Activated CD4-positive, alpha-beta T cell treated with anti-CD3 and anti-CD28 coated beads for 36 hours (primary cell): ENCODE data around the gene MRPS18B. TPM values are rescaled to one million over a fixed set of nuclear protein-coding genes. Genes with fewer than 3 reads are reported as not detected.
A peak's percentile ranks its signal among the peaks of the same experiment; 100 is the strongest.
"Not testable (repeated sequence)": the region's sequence is repeated elsewhere in the genome, so short reads cannot be mapped to it uniquely, and the experiment has no call there.

Source experiments
- ATAC-seq: fragments of 200-7000 bp; cut with Tn5 transposase; one replicate; pipeline ENCODE4 v1.10.0; 2021; ENCODE audit warnings: mild to moderate bottlenecking, moderate library complexity
- CTCF ChIA-PET: fragments of 350-600 bp; sonication (Branson Sonifier 250); formaldehyde crosslinking; loops from one replicate; lab custom pipeline; 2021; ENCODE audit warnings: antibody characterized with exemption; lab: Charles Lee
- POLR2A ChIA-PET: fragments of 350-600 bp; sonication (Branson Sonifier 250); formaldehyde crosslinking; loops from one replicate; lab custom pipeline; 2021; ENCODE audit warnings: antibody characterized with exemption, inconsistent platforms; lab: Charles Lee
- DNase-seq: peaks from one replicate; pipeline ENCODE4 v3.0.0-alpha.2; 2020
- H3K27ac Mint-ChIP-seq: one replicate; pipeline ENCODE4 v1.8.0; 2021; ENCODE audit warnings: mixed read lengths
- H3K27me3 Mint-ChIP-seq: one replicate; pipeline ENCODE4 v1.8.0; 2021; ENCODE audit warnings: mixed read lengths
- H3K36me3 Mint-ChIP-seq: one replicate; pipeline ENCODE4 v1.8.0; 2021; ENCODE audit warnings: low read depth, mixed read lengths
- H3K4me1 Mint-ChIP-seq: one replicate; pipeline ENCODE4 v1.8.0; 2021; ENCODE audit warnings: mixed read lengths
- H3K4me3 Mint-ChIP-seq: one replicate; pipeline ENCODE4 v1.8.0; 2021; ENCODE audit warnings: mild to moderate bottlenecking, moderate library complexity, mixed read lengths
- H3K9me3 Mint-ChIP-seq: one replicate; pipeline ENCODE4 v1.8.0; 2021; ENCODE audit warnings: low read depth, mixed read lengths
- intact Hi-C, 2 experiments: fragments of 100-400 bp; cut with DNase I in 1 of 2; cut with micrococcal nuclease in 1 of 2; formaldehyde crosslinking; loops; one replicate each; pipeline versions ENCODE4 v1.14.2 to v1.15.1; 2022 to 2024; cut with DNase I, micrococcal nuclease
- total RNA-seq, 2 experiments: library from RNA; stranded (reverse); gene quantifications; one replicate each; pipeline ENCODE4 v1.2.3, GENCODE V29; 2021

Gene MRPS18B
- total RNA-seq, 2 experiments from 2014 or later: 111 to 114 TPM

DNA sequence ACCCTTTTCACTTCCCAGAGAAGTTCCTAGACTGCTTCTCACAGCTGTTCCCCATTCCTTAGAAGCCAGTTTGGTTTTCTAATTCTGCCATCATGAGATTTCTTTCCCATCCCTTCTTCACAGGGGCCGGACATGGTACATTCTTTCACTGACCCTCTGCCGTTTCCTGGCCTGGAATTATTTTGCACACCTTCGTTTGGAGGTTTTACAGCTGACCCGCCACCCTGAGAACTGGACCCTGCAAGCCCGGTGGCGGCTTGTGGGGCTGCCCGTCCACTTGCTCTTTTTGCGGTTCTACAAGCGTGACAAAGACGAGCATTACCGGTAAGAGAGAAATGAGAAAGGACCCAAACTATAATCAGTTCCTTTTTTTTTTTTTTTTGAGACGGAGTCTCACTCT lies 33.5 kb downstream of the MRPS18B start:
- CTCF ChIA-PET: interaction anchor here (0.7 to 1.6 kb wide), 4 partner anchors 22 to 171 kb away, joined by 3 to 6 read pairs (median 4); partner anchors contain the start of gene DHX16
- Mint-ChIP-seq H3K27ac (peak overlapping the region; percentile 33), H3K9me3 (no peaks in the 10 kb centered on the region), H3K36me3 (peaks cover 31% of the 10 kb centered on the region), H3K4me3 (no peak overlapping the region), H3K27me3 (no peaks in the 10 kb centered on the region), H3K4me1 (peaks cover 13% of the 10 kb centered on the region)
- intact Hi-C loops: no loop called here
- POLR2A ChIA-PET: no interaction called here
- ATAC-seq: no peak
- DNase-seq: no peak

DNA sequence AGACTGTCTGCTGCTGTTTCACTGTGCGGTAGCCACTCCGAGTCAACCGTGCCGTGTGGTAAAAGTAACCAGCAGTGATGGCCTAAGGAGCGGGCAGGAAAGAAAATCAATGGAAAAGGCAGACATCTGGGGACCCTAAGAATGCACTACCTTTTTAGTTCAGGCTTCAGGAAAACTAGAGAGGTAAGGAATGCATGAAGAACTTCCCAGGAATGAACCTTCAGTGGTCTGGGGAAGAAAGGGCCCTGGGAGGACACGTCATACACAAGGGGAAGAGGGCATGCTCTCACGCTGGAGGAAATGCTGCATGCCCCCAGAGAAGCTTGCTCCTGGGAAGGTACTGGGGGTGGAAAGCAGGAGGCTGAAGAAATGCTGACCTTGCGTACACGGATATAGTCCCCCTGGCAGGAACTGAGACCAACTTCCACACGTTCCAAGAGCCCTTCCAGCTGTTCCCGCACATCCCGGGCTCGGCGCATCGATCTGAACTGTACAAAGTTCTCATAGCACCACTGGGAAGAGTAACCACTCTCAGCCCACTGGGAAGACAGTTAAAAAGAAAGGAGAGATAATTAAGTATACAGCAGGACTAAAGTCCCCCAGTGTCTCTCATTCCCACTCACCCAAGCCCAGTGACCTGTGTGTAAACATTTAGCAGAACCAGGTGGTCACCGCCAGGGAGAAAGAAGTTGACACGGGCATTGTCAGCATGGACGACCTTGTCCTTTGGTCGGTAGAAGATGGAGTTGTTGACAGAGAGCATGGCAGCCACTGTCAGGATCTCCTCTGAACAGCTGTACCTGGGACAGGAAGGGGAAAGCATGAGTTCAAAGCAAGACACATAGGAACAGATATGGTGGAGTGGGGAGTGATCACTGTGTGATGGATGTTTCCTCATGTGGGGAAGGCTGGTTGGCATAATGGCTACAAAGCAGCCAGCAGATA lies 37.4 kb downstream of the MRPS18B start:
- CTCF ChIA-PET: interaction anchor here (0.6 to 0.9 kb wide), 4 partner anchors 68 to 523 kb away, joined by 3 read pairs; no protein-coding TSS in a partner anchor

DNA sequence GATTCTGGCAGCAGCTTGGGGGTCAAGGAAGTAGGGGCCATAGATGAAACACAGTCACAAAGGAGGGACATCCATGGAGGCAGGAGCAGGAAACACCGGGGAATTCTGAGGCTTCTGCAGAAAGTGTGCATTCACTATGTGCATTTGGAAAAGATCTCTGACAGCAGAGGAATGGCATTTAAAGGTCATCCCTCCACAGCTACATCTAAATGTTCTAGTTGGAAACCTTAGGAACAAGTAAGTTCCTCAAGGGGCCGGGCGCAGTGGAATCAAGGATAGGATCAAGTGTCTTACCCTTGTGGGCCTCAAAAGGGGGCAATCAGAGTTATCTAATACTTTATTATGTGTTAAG lies 38.1 kb downstream of the MRPS18B start:
- Mint-ChIP-seq H3K4me1 (no peaks in the 10 kb centered on the region), H3K36me3 (peaks cover 49% of the 10 kb centered on the region), H3K27ac (no peak overlapping the region), H3K4me3 (no peak overlapping the region), H3K27me3 (no peaks in the 10 kb centered on the region), H3K9me3 (no peaks in the 10 kb centered on the region)
- no peak for DNase-seq
- ChIA-PET POLR2A (no interaction called here), CTCF (interaction anchor here (0.6 to 0.9 kb wide), 2 partner anchors 16 to 67 kb away, joined by 3 read pairs; no protein-coding TSS in a partner anchor)
- no peak for ATAC-seq
- intact Hi-C loops: no loop called here

More for the DNA sequence above, 37.4 kb downstream of the MRPS18B start:
- Mint-ChIP-seq H3K9me3 (no peaks in the 10 kb centered on the region), H3K27me3 (no peaks in the 10 kb centered on the region), H3K27ac (no peak overlapping the region), H3K4me3 (no peak overlapping the region), H3K4me1 (no peaks in the 10 kb centered on the region), H3K36me3 (peaks cover 47% of the 10 kb centered on the region)
- ATAC-seq: no peak
- intact Hi-C loops: no loop called here
- POLR2A ChIA-PET: interaction anchor here (0.7 kb wide), 1 partner anchor 38 kb away, joined by 6 read pairs; no protein-coding TSS in a partner anchor
- no peak for DNase-seq

DNA sequence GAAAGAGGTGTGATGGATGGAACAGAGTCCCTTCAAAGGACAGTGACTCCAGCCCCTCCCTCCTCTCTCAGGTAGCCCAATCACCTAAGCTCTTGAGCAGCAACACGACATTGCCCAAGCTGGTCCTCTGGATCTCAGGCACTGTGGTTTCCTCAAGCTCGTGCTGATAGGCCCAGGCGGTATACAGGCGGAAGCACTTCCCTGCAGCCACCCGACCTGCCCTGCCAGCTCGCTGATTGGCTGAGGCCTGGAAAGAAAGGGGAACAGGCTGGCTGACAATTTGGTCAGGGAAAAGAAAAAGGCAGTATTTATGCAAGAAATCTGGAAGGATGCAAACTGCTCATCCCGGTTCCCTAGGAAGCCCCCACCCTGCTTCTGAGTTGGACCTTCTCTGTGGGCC lies 38.9 kb downstream of the MRPS18B start:
- Mint-ChIP-seq H3K27ac (no peak overlapping the region), H3K36me3 (peaks cover 47% of the 10 kb centered on the region), H3K27me3 (no peaks in the 10 kb centered on the region), H3K9me3 (no peaks in the 10 kb centered on the region), H3K4me1 (no peaks in the 10 kb centered on the region), H3K4me3 (no peak overlapping the region)
- ChIA-PET POLR2A (no interaction called here), CTCF (interaction anchor here (0.6 kb wide), 1 partner anchor 60 kb away, joined by 3 read pairs; no protein-coding TSS in a partner anchor)
- DNase-seq: no peak
- intact Hi-C loops: no loop called here
- no peak for ATAC-seq

DNA sequence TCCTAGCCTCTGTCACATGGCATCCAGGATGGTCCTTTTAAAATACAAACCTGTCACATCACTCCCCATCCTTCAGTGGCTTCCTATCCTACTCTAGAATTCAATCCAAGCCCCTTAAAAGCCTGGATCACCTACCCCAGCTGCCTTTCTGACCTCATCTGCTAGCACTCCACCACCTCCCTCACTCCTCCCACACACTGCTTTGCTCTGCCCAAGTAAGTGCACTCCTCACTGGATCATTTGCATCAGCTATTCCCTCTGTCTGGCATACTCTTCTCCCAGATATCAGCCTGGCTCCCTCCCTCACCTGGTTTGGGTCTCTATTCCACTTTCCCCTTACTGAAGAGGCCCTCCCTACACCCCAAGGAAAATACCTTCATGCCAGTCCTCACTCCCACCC lies 39.8 kb downstream of the MRPS18B start:
- no peaks in the 10 kb centered on the region for H3K9me3 Mint-ChIP-seq
- no peaks in the 10 kb centered on the region for H3K27me3 Mint-ChIP-seq
- no peaks in the 10 kb centered on the region for H3K4me1 Mint-ChIP-seq
- H3K4me3 Mint-ChIP-seq: no peak overlapping the region
- H3K27ac Mint-ChIP-seq: peak overlapping the region; percentile 8
- intact Hi-C loops: no loop called here
- H3K36me3 Mint-ChIP-seq: peaks cover 50% of the 10 kb centered on the region
- DNase-seq: no peak
- no peak for ATAC-seq
- CTCF ChIA-PET: no interaction called here
- POLR2A ChIA-PET: no interaction called here

GRCh38 chr6:30657922-30658321 lies 40.3 kb downstream of the MRPS18B start:
- H3K27me3 Mint-ChIP-seq, H3K9me3 Mint-ChIP-seq, ATAC-seq, POLR2A ChIA-PET, H3K4me3 Mint-ChIP-seq, H3K4me1 Mint-ChIP-seq, DNase-seq, intact Hi-C loops: not testable (repeated sequence)
- Mint-ChIP-seq H3K36me3 (peaks cover 52% of the 10 kb centered on the region), H3K27ac (peak overlapping the region; percentile 8)
- CTCF ChIA-PET: interaction anchor here (0.6 kb wide), 1 partner anchor 65 kb away, joined by 3 read pairs; no protein-coding TSS in a partner anchor

- intact Hi-C loops: no loop called here
- peaks cover 50% of the 10 kb centered on the region for H3K36me3 Mint-ChIP-seq
- CTCF ChIA-PET: interaction anchor here (0.9 to 1.1 kb wide), 2 partner anchors 19 to 66 kb away, joined by 3 to 4 read pairs; partner anchors contain the start of gene C6orf136
- H3K27me3 Mint-ChIP-seq: no peaks in the 10 kb centered on the region
- H3K4me3 Mint-ChIP-seq: no peak overlapping the region
- POLR2A ChIA-PET: interaction anchor here (0.6 kb wide), 1 partner anchor 14 kb away, joined by 3 read pairs; no protein-coding TSS in a partner anchor
- H3K9me3 Mint-ChIP-seq: no peaks in the 10 kb centered on the region
- H3K4me1 Mint-ChIP-seq: peaks cover 14% of the 10 kb centered on the region
- H3K27ac Mint-ChIP-seq: no peak overlapping the region
- ATAC-seq (no peak), DNase-seq (no peak)
Observed at GRCh38 chr6:30664994-30665767, 47.5 kb downstream of the MRPS18B start.

DNA sequence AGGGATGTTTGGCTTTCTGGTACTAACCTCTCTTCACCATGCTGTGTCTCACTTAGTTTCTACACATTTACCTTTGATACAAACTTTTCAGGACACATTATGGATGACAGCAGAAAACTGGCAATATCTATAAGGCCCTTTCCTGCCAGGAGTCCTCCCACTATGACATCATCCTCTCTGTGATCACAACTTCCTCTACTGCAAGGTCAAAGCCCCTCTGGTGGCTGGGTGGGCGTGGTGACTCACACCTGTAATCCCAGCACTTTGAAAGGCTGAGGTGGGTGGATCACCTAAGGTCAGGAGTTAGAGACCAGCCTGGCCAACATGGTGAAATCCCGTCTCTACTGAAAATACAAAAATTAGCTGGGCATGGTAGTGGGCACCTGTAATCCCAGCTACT lies 48.7 kb downstream of the MRPS18B start:
- Mint-ChIP-seq H3K27ac (peak overlapping the region; percentile 71), H3K36me3 (peaks cover 53% of the 10 kb centered on the region), H3K4me1 (peaks cover 23% of the 10 kb centered on the region)
- H3K9me3 Mint-ChIP-seq, H3K4me3 Mint-ChIP-seq, H3K27me3 Mint-ChIP-seq, POLR2A ChIA-PET, intact Hi-C loops: not testable (repeated sequence)
- CTCF ChIA-PET: interaction anchor here (0.7 to 1.4 kb wide), 4 partner anchors 18 to 251 kb away, joined by 3 read pairs; partner anchors contain the start of gene C6orf136
- ATAC-seq: peak; percentile 90
- peak; percentile 75 for DNase-seq

- intact Hi-C loops: no loop called here
- Mint-ChIP-seq H3K36me3 (peaks cover 24% of the 10 kb centered on the region), H3K4me3 (peak overlapping the region; percentile 82), H3K4me1 (peaks cover 33% of the 10 kb centered on the region), H3K9me3 (no peaks in the 10 kb centered on the region), H3K27me3 (no peaks in the 10 kb centered on the region), H3K27ac (peak overlapping the region; percentile 38)
- CTCF ChIA-PET: interaction anchor here (0.7 to 2.2 kb wide), 6 partner anchors 25 to 278 kb away, joined by 3 to 8 read pairs (median 4); partner anchors contain the start of genes ATAT1 and C6orf136
- DNase-seq: no peak
- ATAC-seq: no peak
- POLR2A ChIA-PET: no interaction called here
Observed at GRCh38 chr6:30670760-30671527, 53.3 kb downstream of the MRPS18B start.

DNA sequence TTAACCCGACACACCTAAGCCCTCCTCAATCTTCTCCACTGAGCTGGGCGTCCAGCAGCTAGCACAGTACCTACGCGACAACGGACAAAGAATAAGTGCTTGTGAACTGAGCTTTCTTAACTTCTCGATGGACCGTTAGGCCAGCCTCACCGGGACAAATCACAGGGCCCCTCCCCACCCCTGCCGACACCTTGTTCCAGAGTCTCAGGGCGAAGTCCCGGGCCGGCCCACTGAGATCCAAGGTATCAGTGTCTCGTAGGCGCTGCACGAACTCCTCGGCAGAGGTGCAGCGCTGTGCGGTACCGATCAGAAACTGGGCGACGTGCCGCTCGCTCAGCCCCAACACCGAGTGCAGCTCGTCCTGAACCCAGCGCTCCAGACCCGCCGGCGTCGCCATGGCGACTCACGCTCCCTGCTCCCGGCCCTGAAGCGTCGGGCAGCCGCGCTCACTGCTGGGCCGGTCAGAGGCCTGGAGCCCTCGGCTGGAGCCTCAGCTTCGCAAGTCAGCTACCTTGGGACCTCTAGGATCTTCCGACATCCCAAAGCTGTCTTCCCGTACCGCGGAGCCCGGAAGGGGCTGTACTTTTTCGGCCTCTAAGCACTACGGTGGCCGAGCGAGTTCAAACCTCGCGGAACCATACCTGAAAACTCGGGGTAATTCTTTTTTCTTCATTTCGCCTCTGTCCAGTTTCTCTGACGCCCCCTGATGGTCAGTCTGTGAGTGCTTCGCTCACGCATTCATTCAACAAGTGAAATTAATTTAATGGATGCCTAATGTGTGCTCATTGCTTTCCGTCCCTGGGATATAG lies 55.0 kb downstream of the MRPS18B start, which contains the start of gene DHX16:
Gene DHX16, minus strand, starts transcription at position 562 of the 809 bp plus-strand sequence. Its CDS starts 165 bp downstream, at position 397.
- Mint-ChIP-seq H3K9me3 (no peaks in the 10 kb centered on the region), H3K4me1 (peaks cover 27% of the 10 kb centered on the region), H3K27ac (peak within 1 kb of the TSS; percentile 83), H3K4me3 (peak within 1 kb of the TSS; percentile 82), H3K27me3 (no peaks in the 10 kb centered on the region), H3K36me3 (peaks cover 31% of the 10 kb centered on the region)
- DNase-seq: peak; percentile 93
- POLR2A ChIA-PET: interaction anchor here (0.6 to 1.0 kb wide), 4 partner anchors 45 to 59 kb away, joined by 3 to 5 read pairs (median 4); partner anchors contain the start of genes MDC1, MRPS18B and PPP1R10
- ATAC-seq: peak; percentile 83
- CTCF ChIA-PET: interaction anchor here (0.5 to 2.8 kb wide), 19 partner anchors 17 to 461 kb away, joined by 3 to 22 read pairs (median 4); partner anchors contain the start of genes ATAT1, C6orf136 and MRPS18B
- intact Hi-C loops: loop anchor here (1.0 to 2.0 kb wide), 7 partner anchors 25 to 190 kb away; partner anchors contain the start of genes ATAT1 (in 2 of the 2), C6orf136 (in 1 of the 2), HLA-E (in 1 of the 2) and MRPS18B (in 1 of the 2)
